ENCODE results near the gene FAF1.

GRCh38 chr1:50646526-50646925 lies 313.5 kb downstream of the FAF1 start:
- TF ChIP-seq CTCF (IDR thresholded peaks at IDR 0.05; ENCODE audit: low read depth, low read length, poor library complexity, severe bottlenecking) (no peak), EZH2phosphoT487 (IDR thresholded peaks at IDR 0.05; ENCODE audit: borderline replicate concordance, low read length) (no peak)

Measured in DOHH2 (cell line).